CD4-positive, alpha-beta T cell (primary cell): Measurements from ENCODE around the gene MYO1A. TPM values are rescaled to one million over a fixed set of nuclear protein-coding genes. Genes with fewer than 3 reads are reported as not detected.

Experiments
- ATAC-seq: fragments of 200-7000 bp; cut with Tn5 transposase; one replicate; pipeline ENCODE4 v1.10.0; 2022; ENCODE audit warnings: mild to moderate bottlenecking; ENCODE audit not compliant: poor library complexity
- CTCF ChIA-PET: fragments of 350-600 bp; sonication (Branson Sonifier 250); formaldehyde crosslinking; loops from one replicate; lab custom pipeline; 2021; ENCODE audit warnings: antibody characterized with exemption, inconsistent platforms; lab: Charles Lee
- POLR2A ChIA-PET: fragments of 350-600 bp; sonication (Branson Sonifier 250); formaldehyde crosslinking; loops from one replicate; lab custom pipeline; 2021; ENCODE audit warnings: antibody characterized with exemption, inconsistent platforms; lab: Charles Lee
- DNase-seq, 14 experiments: peaks; one replicate each; pipeline ENCODE4 v3.0.0-alpha.2; 2013 to 2020; ENCODE audit warnings: mixed read lengths in 2 of 14
- H3K27ac ChIP-seq, 2 donors: one replicate each; pipeline versions ENCODE4 v1.5.1 to v1.7.0; 2013; ENCODE audit warnings: low read length in 2 of 2, low read depth in 1 of 2, mild to moderate bottlenecking in 1 of 2
- H3K27me3 ChIP-seq, 2 experiments: 1 replicate in 1 of 2; 2 replicates in 1 of 2; pipeline versions ENCODE4 v1.6.1 to v1.7.0; 2013; ENCODE audit warnings: low read length in 2 of 2, control low read depth in 1 of 2, mild to moderate bottlenecking in 1 of 2, moderate library complexity in 1 of 2; ENCODE audit not compliant: insufficient read depth in 2 of 2, control insufficient read depth in 1 of 2
- H3K36me3 ChIP-seq: one replicate; pipeline ENCODE4 v1.6.1; 2013; ENCODE audit warnings: low read length, control low read depth; ENCODE audit not compliant: insufficient read depth
- H3K4me1 ChIP-seq: one replicate; pipeline ENCODE4 v1.6.1; 2013; ENCODE audit warnings: low read length, control low read depth; ENCODE audit not compliant: insufficient read depth
- H3K4me3 ChIP-seq: one replicate; pipeline ENCODE4 v1.5.1; 2013; ENCODE audit warnings: mild to moderate bottlenecking, low read length, moderate library complexity
- H3K9me3 ChIP-seq, 2 experiments: 1 replicate in 1 of 2; 2 replicates in 1 of 2; pipeline versions ENCODE4 v1.6.1 to v1.7.0; 2013; ENCODE audit warnings: low read length in 2 of 2, mild to moderate bottlenecking in 2 of 2, control low read depth in 1 of 2, moderate library complexity in 1 of 2; ENCODE audit not compliant: control insufficient read depth in 1 of 2, insufficient read depth in 1 of 2
- H3K27ac Mint-ChIP-seq: one replicate; pipeline ENCODE4 v1.8.0; 2020; ENCODE audit warnings: mixed read lengths
- H3K27me3 Mint-ChIP-seq: one replicate; pipeline ENCODE4 v1.8.0; 2021; ENCODE audit warnings: mixed read lengths
- H3K36me3 Mint-ChIP-seq: one replicate; pipeline ENCODE4 v1.8.0; 2021; ENCODE audit warnings: low read depth, mixed read lengths
- H3K4me1 Mint-ChIP-seq: one replicate; pipeline ENCODE4 v1.8.0; 2021; ENCODE audit warnings: low read depth, mixed read lengths
- H3K4me3 Mint-ChIP-seq: one replicate; pipeline ENCODE4 v1.8.0; 2020; ENCODE audit warnings: mild to moderate bottlenecking, mixed read lengths
- H3K9me3 Mint-ChIP-seq: one replicate; pipeline ENCODE4 v1.8.0; 2020; ENCODE audit warnings: mixed read lengths
- intact Hi-C, 2 experiments: fragments of 100-400 bp; cut with DNase I in 1 of 2; cut with micrococcal nuclease in 1 of 2; formaldehyde crosslinking; loops; one replicate each; pipeline versions ENCODE4 v1.15.1 to v1.9.0; 2023 to 2025; cut with DNase I, micrococcal nuclease
- total RNA-seq, 174 experiments: library from RNA in 2 of 174; stranded (reverse) in 2 of 174; gene quantifications; one replicate each; pipeline ENCODE4 v1.2.3 and lab custom pipeline; 2021 to 2026
- TF ChIP-seq, protein P1 (sequence below): fragments of 200-600 bp; IDR thresholded peaks from one replicate; pipeline ENCODE4 v1.8.0; 2022; ENCODE audit warnings: antibody characterized with exemption, mild to moderate bottlenecking

Gene MYO1A
- total RNA-seq, 2 experiments from 2014 or later = 1.0 to 1.1 TPM

- Histone ChIP-seq H3K27me3 (no peaks in the 10 kb centered on the region), H3K36me3 (peaks cover 29% of the 10 kb centered on the region), H3K27ac (peak within 1 kb of the TSS; percentile 99), H3K4me1 (peaks cover 71% of the 10 kb centered on the region), H3K9me3 (no peaks in the 10 kb centered on the region), H3K4me3 (peak within 1 kb of the TSS; percentile 82)
- ATAC-seq (peak; percentile 57), DNase-seq (peak; percentile 85 to 99 (median 95))
- intact Hi-C loops = loop anchor here (1.0 to 10.0 kb wide), 3 partner anchors 9 to 454 kb away; partner anchors contain the start of genes STAT6 (in 2 of the 2) and BAZ2A (in 1 of the 2)
- Mint-ChIP-seq H3K4me3 (peak within 1 kb of the TSS; percentile 98), H3K4me1 (peaks cover 69% of the 10 kb centered on the region), H3K27me3 (no peaks in the 10 kb centered on the region), H3K9me3 (no peaks in the 10 kb centered on the region), H3K27ac (peak within 1 kb of the TSS; percentile 98), H3K36me3 (peaks cover 55% of the 10 kb centered on the region)
- POLR2A ChIA-PET = interaction anchor here (0.5 to 14.4 kb wide), 10 partner anchors 10 to 932 kb away, joined by 3 to 344 read pairs (median 5); partner anchors contain the start of genes NEMP1 and STAT6
- CTCF ChIA-PET = interaction anchor here (6.4 to 7.6 kb wide), 2 partner anchors 18 to 23 kb away, joined by 47 to 67 read pairs; partner anchors contain the start of gene STAT6
- TF ChIP-seq, protein P1, sequence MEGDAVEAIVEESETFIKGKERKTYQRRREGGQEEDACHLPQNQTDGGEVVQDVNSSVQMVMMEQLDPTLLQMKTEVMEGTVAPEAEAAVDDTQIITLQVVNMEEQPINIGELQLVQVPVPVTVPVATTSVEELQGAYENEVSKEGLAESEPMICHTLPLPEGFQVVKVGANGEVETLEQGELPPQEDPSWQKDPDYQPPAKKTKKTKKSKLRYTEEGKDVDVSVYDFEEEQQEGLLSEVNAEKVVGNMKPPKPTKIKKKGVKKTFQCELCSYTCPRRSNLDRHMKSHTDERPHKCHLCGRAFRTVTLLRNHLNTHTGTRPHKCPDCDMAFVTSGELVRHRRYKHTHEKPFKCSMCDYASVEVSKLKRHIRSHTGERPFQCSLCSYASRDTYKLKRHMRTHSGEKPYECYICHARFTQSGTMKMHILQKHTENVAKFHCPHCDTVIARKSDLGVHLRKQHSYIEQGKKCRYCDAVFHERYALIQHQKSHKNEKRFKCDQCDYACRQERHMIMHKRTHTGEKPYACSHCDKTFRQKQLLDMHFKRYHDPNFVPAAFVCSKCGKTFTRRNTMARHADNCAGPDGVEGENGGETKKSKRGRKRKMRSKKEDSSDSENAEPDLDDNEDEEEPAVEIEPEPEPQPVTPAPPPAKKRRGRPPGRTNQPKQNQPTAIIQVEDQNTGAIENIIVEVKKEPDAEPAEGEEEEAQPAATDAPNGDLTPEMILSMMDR = no peak
Measured at GRCh38 chr12:57088354-57089270, 38.7 kb upstream of the MYO1A start, which contains the start of gene NAB2. TSS of gene NAB2 (plus strand) at chr12:57089114. CDS start at chr12:57089272, 158 bp downstream.

GRCh38 chr12:57087691-57088353, 37.9 kb upstream of the MYO1A start:
- peaks cover 63% of the 10 kb centered on the region for H3K4me1 ChIP-seq
- Mint-ChIP-seq H3K36me3 (peaks cover 47% of the 10 kb centered on the region), H3K27me3 (no peaks in the 10 kb centered on the region), H3K4me3 (peak overlapping the region; percentile 98), H3K9me3 (no peaks in the 10 kb centered on the region), H3K4me1 (peaks cover 63% of the 10 kb centered on the region), H3K27ac (peak overlapping the region; percentile 98)
- no peaks in the 10 kb centered on the region for H3K27me3 ChIP-seq
- peak overlapping the region; percentile 99 for H3K27ac ChIP-seq
- peak in 13 of 14 experiments; percentile 33 to 88 (median 66) for DNase-seq
- intact Hi-C loops = loop anchor here (1.0 to 10.0 kb wide), 4 partner anchors 9 to 453 kb away; partner anchors contain the start of genes STAT6 (in 2 of the 2) and BAZ2A (in 1 of the 2)
- peak; percentile 39 for ATAC-seq
- peak overlapping the region; percentile 82 for H3K4me3 ChIP-seq
- no peaks in the 10 kb centered on the region for H3K9me3 ChIP-seq
- POLR2A ChIA-PET = interaction anchor here (1.2 to 14.4 kb wide), 8 partner anchors 10 to 401 kb away, joined by 3 to 344 read pairs (median 9); partner anchors contain the start of genes NEMP1 and STAT6
- peaks cover 21% of the 10 kb centered on the region for H3K36me3 ChIP-seq
- TF ChIP-seq, protein P1 = no peak
- CTCF ChIA-PET = interaction anchor here (0.6 to 2.0 kb wide), 2 partner anchors 18 to 24 kb away, joined by 4 to 12 read pairs; no protein-coding TSS in a partner anchor
